GM23248 (cell line): ENCODE results near the gene FAM83G.

ENCODE experiments used
- EZH2 ChIP-seq: fragments of 200-600 bp; sonication (generic); IDR thresholded peaks from 2 replicates; pipeline ENCODE4 v1.6.1; 2018; ENCODE audit warnings: antibody characterized with exemption, mild to moderate bottlenecking; ENCODE audit not compliant: insufficient read depth, poor library complexity, severe bottlenecking
- EZH2phosphoT487 ChIP-seq: fragments of 200-600 bp; sonication (generic); IDR thresholded peaks from 2 replicates; pipeline ENCODE4 v1.6.1; 2018; ENCODE audit warnings: antibody characterized with exemption, moderate library complexity, mild to moderate bottlenecking, low read depth; ENCODE audit not compliant: insufficient read depth

- TF ChIP-seq EZH2 (no peak), EZH2phosphoT487 (no peak)
Observed at GRCh38 chr17:18953231-18953728, 51.3 kb downstream of the FAM83G start.
